Activated CD8-positive, alpha-beta memory T cell treated with anti-CD3 and anti-CD28 coated beads, Interleukin-2, amount 50 U/mL, for 48 hours (primary cell): ENCODE measurements around the gene FXYD5.
A peak's percentile ranks its signal among the peaks of the same experiment; 100 is the strongest.

Source experiments
- DNase-seq: peaks from one replicate; pipeline ENCODE4 v3.0.0-alpha.2; 2020

The FXYD5 gene

GRCh38 chr19:35184884-35185283 is 30.3 kb downstream of the FXYD5 start:
- DNase-seq, result no peak

DNA sequence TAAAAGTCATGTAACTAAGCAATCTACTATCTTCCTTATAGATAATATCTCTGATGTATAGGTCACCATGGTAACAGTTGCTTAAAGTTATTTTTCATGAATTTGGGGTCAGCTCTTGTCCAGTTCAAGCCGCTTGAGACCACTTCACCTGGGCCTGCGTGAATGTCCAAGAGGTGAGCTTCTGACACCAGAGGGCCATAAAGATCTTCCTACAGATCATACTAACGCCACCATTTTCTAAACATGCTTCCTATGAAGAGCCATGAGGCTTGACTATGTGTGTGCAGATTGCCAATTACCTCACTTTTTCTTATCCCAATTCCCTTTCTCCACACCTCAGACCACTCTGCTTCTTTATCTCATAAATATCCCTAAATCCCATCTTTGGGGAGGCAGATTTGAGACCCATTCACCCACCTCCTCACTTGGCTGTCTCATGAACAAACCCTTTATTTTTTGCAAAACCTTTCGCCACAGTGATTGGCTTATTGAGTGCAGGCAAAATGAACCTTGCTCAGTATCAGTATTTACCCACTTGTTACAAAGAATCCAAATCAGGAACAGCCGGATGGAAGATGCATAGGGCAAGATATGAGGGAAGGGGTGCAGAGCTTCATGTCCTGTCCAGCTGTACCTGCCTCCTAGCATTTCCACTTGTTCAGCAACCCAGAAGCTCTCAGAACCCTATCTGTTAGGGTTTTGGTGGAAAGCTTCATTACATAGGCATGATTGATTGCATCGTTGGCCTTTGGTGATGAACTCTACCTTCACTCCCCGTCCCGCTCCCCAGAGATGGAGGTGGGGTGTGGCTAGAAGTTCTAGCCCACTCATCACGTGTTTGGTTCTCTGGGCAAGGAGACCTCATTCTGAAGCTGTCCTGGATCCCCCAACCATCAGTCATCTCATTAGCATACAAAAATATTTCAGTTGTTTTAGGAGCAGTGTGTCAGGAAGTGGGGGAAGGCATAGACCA is 39.8 kb downstream of the FXYD5 start:
- peak; percentile 34 for DNase-seq

- DNase-seq, result peak; percentile 4
Observed at GRCh38 chr19:35195830-35196229, 41.3 kb downstream of the FXYD5 start.

GRCh38 chr19:35196861-35197260 is 42.3 kb downstream of the FXYD5 start:
- peak; percentile 29 for DNase-seq

- no peak for DNase-seq
Observed at GRCh38 chr19:35199481-35199880, 44.9 kb downstream of the FXYD5 start.

DNA sequence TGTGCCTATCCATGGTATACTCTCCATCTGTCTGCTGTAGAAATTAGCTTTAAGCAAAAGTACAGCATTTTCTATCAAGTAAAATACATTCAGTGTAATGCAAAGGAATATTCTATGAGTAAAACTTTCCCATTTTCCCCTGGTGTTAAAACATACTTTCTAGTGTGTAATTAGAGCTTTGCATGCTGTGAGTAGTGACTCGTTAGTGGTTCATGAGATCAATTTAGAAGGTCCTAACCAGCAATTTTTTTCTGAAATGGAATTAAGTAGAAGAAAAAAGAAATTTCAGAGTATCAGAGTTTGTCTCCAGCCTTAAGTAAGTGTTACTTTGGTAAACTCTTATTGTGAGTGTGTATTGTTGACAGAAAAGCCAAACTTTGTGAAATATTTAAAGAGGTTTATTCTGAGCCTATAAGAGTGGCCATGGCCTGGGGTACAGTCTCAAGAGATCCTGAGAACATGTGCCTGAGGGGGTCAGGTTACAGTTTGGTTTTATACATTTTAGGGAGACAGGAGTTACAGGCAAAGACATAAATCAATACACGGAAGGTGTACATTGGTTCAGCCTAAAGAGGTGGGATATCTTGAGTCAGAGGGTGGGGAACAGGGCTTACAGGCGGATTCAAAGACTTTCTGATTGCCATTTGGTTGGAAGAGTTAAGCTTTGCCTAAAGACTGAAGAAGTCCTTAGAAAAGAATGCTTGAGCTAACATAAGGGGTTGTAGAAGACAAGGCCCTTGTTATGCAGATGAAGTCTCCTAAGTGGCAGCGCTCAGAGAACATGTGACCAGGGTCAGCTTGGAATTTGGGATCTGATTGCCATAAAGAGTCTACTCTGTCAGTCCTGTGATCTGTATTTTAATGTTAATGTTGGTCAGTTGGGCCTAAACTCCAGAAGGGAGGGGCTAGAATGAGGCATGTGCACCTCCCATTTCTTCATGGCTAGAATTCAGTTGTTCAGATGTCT is 48.5 kb downstream of the FXYD5 start:
- DNase-seq, result peak; percentile 35

DNA sequence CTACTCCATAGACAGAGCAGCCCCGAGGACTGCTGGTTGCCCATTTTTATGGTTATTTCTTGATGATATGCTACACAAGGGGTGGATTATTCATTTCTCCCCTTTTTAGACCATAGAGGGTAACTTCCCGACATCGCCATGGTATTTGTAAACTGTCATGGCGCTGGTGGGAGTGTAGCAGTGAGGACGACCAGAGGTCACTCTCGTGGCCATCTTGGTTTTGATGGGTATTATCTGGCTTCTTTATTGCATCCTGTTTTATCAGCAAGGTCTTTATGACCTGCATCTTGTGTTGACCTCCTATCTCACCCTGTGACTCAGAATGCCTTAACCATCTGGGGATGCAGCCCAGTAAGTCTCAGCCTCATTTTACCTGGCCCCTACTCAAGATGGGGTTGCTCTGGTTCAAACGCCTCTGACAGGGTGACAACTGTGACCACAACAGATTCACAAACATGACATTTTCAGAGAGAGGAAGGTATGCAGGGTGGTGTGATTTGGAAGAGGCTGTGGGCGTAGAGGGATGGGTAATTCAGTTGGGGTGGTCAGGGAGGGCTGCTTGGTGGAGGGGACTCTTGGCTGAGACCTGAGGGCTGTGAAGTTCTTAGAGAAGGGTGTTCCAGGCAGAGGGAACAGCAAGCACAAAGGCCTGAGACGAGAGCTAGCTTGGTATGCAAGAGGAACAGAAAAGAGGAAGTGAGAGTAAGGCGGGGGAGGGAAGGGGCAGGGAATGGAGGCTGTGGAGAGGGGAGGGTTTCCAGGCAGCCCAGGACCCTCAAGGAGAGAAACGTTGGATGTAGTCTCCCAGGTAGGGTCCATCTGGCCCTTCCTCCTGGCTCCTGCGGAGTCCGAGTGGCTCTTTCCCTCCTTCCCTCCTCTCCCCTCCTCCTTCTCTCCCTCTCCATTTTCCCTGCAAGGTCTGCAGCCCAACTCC is 50.5 kb downstream of the FXYD5 start:
- peak; percentile 57 for DNase-seq

DNA sequence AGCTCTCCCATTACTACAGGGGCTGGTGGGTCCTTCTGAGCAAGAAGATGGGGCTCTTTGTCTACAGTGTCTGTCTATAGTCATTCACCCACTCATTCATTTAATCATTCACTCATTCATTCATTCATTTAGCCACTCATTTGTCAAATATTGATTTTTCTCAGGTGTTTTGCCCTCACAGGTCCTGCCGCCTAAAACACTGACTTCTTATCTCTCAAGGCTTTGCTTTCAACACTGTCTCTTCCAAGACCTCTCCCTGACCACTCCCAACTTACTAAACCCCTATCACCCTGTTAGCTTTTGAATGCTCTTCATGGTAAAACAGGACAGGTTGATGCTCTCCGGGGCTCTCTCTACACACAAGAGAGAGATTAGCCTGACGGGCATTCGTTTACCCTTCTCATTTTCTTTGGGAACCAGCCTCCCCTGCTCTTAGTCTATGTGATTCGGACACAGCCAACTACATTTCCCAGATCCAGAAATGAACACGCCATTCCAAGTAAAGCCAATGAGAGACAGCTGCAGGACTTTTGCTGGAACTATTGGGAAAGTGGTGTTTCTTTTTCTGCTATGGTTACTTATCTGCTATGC is 51.3 kb downstream of the FXYD5 start:
- peak; percentile 45 for DNase-seq

GRCh38 chr19:35206379-35206778 is 51.8 kb downstream of the FXYD5 start:
- DNase-seq, result peak; percentile 52

DNA sequence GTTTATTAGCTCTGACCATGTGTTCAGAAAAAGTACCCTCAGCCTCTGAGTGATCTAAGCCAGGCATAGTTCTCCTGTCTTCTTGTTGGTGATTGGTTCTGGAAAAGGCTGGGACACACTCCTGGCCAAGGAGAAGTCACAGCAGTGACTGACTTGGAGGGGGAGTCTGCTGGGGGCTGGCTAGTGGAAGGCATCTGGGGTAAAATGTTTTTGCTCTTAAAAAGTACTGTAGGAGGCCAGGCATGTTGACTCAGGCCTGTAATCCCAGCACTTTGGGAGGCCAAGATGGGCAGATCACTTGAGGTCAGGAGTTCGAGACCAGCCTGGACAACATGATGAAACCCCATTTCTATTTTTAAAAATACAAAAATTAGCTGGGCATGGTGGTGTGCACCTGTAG is 52.3 kb downstream of the FXYD5 start:
- peak; percentile 54 for DNase-seq

DNA sequence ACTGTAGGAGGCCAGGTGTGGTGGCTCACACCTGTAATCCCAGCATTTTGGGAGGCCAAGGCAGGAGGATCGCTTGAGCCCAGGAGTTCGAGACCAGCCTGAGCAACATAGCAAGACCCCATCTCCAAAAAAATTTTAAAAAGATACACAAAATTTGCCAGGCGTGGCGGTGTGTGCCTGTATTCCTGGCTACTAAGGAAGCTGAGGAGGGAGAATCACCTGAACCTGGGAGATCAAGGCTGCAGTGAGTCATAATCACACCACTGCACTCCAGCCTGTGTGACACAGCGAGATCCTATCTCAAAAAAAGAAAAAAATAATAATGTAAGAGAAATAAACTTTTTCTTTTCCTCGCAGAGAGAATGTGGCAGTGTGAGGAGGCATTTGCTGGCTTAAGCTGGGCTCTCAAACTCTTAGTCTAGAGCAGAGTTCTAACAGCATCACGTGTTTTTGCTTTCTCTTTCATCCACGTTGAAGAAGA is 52.9 kb downstream of the FXYD5 start:
- peak; percentile 53 for DNase-seq

GRCh38 chr19:35208121-35208520 is 53.6 kb downstream of the FXYD5 start:
- DNase-seq, result peak; percentile 50

DNA sequence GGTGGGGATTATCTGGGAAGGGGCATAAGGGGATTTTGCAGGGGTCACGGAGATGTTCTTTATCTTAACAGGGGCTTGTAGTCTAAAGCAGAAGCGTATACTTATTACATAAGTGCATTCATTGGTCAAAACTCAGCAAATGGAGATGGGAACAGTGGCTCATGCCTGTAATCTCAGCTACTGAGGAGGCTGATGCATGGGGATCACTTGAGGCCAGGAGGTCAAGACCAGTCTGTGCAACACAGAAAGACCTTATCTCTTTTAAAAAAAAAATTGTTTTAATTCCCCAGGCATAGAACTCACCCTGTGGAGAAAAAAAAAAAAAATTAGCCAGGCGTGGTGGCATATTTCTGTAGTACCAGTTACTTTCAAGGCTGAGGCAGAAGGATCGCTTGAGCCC is 55.1 kb downstream of the FXYD5 start:
- peak; percentile 32 for DNase-seq

DNA sequence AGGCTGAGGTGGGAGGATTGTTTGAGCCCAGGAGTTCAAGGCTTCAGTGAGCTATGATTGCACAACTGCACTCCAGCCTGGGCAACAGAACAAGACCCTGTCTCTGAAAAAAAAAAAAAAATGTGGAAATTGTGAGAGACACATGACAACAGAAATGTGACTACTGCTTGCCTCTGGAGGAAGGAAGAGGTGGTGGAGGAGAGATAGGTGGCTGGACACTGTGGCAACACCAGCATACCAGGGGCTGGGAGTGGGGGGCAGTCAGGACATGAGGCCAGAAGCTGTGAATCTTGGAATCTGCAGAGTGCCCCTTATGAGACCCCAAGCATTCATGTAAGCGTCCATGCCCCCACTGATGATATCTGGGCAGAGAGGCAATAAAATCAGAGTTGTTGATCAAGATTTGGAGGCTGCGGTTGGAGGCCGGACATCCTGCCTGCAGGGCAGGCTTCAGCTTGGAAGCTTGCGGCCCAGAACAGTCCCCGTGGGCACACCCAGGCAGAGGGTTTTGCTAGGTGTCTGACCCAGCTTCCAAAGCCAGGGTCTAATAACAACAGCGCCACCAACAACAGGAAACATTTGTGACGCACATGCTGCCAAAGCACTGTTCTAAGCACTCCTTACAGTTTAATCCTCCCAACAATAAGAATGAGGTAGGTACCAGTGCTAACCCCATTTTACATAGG is 57.2 kb downstream of the FXYD5 start:
- DNase-seq, result peak; percentile 75

DNA sequence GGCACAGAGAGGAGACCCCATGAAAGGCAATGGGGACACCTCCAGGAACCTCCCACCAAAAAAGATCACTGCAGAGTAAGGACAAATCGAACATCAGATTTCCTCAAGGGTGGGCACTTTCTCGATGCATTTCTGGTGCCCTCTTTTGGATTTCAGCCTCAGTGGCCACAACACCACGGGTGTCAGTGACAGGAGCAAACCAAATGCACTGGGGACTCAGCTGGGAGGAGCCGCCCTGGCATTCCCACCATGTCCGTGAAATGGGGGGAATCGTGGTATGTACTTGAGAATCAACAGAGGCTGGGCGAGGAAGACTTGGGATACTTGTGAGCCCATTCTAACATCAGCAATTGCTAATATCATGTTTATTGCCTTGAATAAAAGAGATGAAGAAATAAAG is 57.7 kb downstream of the FXYD5 start:
- peak; percentile 52 for DNase-seq

DNA sequence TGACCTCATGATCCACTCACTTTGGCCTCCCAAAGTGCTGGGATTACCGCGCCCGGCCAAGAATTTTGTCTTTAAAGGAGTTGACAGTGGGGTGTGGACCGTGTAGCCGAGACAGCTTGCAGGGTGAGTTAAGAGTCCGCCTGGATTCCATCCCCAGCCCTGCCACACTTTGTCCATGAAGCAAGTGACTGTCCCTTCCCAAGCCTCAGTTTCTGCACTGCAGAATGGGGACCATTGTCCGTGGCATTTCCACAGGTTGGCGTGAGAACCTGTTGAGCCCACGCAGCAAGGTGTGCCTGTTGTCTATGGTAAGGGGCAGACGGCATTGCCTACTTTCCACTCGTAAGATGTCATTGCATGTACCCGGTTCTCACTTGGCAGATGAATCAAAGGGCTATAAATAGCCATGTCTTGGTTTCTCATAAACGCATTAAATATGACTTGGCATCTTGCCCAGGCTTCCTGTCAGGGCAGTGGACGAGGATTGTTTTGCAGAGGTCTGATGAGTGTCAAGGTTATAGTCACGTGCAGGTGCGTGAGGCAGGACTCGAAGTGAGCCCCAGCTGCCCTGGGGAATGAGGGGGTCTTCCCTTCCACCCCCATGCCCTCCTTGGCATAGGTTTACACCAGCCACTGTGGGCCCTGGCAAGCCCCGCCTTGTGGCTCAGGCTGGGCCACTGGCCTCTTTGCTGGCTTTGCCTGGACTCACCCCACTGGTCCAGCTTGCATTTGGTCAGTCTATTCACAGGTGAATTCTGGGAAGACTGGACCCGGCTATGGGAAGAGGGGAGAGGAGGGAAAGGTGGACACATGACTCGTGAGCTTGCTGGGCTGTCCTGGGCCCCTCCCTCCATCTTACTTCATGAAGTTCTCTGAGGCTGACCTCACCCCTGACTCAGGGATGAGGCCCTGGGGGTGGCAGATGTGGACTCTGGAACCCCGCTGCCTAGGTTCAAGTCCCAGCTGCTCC is 59.4 kb downstream of the FXYD5 start:
- DNase-seq, result peak; percentile 81

DNA sequence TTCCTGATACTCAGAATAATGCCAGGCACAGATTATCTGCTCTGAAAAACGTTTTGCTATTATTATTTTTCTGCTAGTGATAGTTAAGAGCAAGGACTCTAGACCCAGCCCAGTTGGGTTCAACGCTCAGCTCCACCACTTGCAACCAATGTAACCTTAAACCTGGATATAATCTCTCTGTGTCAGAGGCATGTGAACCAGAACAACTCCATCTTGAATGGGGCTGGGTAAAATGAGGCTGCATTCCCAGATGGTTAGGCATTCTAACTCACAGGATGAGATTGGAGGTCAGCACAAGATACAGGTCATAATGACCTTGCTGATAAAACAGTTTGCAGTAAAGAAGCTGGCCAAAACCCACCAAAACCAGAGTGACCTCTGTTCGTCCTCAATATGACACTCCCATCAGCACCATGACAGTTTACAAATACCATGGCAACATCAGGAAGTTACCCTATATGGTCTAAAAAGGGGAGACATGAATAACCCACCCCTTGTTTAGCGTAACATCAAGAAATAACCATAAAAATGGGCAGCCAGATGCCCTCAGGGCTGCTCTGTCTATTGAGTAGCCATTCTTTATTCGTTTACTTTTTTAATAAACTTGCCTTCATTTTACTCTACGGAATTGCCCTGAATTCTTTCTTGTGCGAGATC is 60.4 kb downstream of the FXYD5 start:
- DNase-seq, result no peak

DNA sequence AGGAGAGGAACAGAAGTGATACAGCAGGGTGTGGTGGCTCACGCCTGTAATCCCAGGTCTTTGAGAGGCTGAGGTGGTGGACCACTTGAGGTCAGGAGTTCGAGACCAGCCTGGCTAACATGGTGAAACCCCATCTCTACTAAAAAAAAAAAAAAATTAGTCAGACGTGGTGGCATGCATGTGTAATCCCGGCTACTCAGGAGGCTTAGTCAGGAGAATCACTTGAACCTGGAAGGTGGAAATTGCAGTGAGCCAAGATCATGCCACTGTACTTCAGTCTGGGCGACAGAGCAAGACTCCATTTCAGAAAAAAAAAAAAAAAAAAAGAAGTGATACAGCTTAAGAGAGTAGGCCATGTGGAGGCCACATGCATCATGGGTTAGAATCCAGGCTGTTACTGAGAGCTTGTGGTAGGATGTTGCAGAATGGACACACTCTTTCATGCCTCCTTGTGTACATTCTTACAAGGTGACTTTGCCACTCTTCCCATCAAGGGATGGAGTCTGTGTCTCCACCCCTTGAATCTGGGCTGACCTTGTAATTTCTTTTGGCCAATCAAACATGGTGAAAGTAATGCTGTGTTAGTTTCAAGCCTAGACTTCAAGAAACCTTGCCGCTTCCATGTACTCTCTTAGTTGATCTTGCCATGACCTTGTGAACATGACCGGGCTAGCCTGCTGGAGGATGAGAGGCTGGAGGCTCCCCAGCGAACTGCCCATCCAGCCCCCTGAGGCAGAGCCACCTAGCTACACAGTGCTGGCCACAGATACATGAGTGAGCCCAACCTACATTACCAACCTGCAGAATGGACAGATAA is 61.7 kb downstream of the FXYD5 start:
- no peak for DNase-seq
